ENCODE measurements around the gene TYMP. TPM values are rescaled to one million over a fixed set of nuclear protein-coding genes. Genes with fewer than 3 reads are reported as not detected.

The TYMP gene
- polyA plus RNA-seq, 1 of the 3 experiments (the other 2 are of a cell fraction) = 1.7 TPM

- CTCF ChIA-PET = interaction anchor here (0.6 kb wide), 1 partner anchor 145 kb away, joined by 3 read pairs; no protein-coding TSS in a partner anchor
- Histone ChIP-seq H3F3A (replicated peaks; ENCODE audit: insufficient read depth) (no peaks in the 10 kb centered on the region), H4K20me1 (ENCODE audit: insufficient read depth) (no peaks in the 10 kb centered on the region), H3K27me3 (ENCODE audit: insufficient read depth) (peaks cover 10% of the 10 kb centered on the region; the same call in 1 of the 2 replicates), H3K36me3 (replicated peaks in 1 of 2; ENCODE audit: control insufficient read depth in 1 of 2, insufficient read depth in 2 of 2, low read length in 1 of 2) (no peaks in the 10 kb centered on the region), H3K79me2 (ENCODE audit: insufficient read depth) (no peaks in the 10 kb centered on the region), H3K4me2 (peak overlapping the region; percentile 55), H3K4me1 (ENCODE audit: control insufficient read depth in 1 of 2, insufficient read depth in 2 of 2, low read depth in 1 of 2, low read length in 1 of 2) (peaks cover 0 to 2% of the 10 kb centered on the region in 2 experiments; a peak in 1 of 4 replicates), H3K9me2 (no peaks in the 10 kb centered on the region), H3K27ac (ENCODE audit: low read depth in 2 of 2, low read length in 1 of 2) (no peak overlapping the region), H3K4me3 (ENCODE audit: low read depth in 2 of 2, low read length in 1 of 2) (peak overlapping the region; percentile 44 to 48), H3K9me3 (no peaks in the 10 kb centered on the region), H3K9ac (no peak overlapping the region), H2AFZ (ENCODE audit: low read depth) (no peak overlapping the region)
- WGBS (ENCODE audit: low lambda C conversion rate) = 94% methylated on average over 7 of the region's 35 CpGs
- POLR2A ChIA-PET = no interaction called here
- DNase-seq = no peak
- TF ChIP-seq MEF2A (IDR thresholded peaks at IDR 0.05; ENCODE audit: borderline replicate concordance, low read depth) = no peak
- TF ChIP-seq SIN3A (IDR thresholded peaks at IDR 0.05; ENCODE audit: borderline replicate concordance, low read depth, low read length) = no peak
- TF ChIP-seq FOSL2 (IDR thresholded peaks at IDR 0.05; ENCODE audit: borderline replicate concordance, low read depth) = no peak
- TF ChIP-seq GATA2 (CRISPR knock-in tag; IDR thresholded peaks at IDR 0.05) = no peak
- no peak for TF ChIP-seq RAD21 (IDR thresholded peaks at IDR 0.05; ENCODE audit: low read length)
- TF ChIP-seq, protein P1, sequence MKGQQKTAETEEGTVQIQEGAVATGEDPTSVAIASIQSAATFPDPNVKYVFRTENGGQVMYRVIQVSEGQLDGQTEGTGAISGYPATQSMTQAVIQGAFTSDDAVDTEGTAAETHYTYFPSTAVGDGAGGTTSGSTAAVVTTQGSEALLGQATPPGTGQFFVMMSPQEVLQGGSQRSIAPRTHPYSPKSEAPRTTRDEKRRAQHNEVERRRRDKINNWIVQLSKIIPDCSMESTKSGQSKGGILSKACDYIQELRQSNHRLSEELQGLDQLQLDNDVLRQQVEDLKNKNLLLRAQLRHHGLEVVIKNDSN (IDR thresholded peaks at IDR 0.05; ENCODE audit: borderline replicate concordance, low read depth) = no peak
- TF ChIP-seq, protein P2, sequence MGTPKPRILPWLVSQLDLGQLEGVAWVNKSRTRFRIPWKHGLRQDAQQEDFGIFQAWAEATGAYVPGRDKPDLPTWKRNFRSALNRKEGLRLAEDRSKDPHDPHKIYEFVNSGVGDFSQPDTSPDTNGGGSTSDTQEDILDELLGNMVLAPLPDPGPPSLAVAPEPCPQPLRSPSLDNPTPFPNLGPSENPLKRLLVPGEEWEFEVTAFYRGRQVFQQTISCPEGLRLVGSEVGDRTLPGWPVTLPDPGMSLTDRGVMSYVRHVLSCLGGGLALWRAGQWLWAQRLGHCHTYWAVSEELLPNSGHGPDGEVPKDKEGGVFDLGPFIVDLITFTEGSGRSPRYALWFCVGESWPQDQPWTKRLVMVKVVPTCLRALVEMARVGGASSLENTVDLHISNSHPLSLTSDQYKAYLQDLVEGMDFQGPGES (IDR thresholded peaks at IDR 0.05; ENCODE audit: low read depth, low read length) = no peak
- no peak for TF ChIP-seq EZH2phosphoT487 (IDR thresholded peaks at IDR 0.05; ENCODE audit: borderline replicate concordance, low read depth)
- TF ChIP-seq PBX3 (IDR thresholded peaks at IDR 0.05) = no peak
- TF ChIP-seq, protein P3, sequence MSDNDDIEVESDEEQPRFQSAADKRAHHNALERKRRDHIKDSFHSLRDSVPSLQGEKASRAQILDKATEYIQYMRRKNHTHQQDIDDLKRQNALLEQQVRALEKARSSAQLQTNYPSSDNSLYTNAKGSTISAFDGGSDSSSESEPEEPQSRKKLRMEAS (IDR thresholded peaks at IDR 0.05; ENCODE audit: low read depth) = no peak
- no peak for TF ChIP-seq CHD2 (IDR thresholded peaks at IDR 0.05; ENCODE audit: low read length, partially characterized antibody)
- TF ChIP-seq YY1 (IDR thresholded peaks at IDR 0.05; ENCODE audit: low read depth) = no peak
- no peak for TF ChIP-seq NRF1 (IDR thresholded peaks at IDR 0.05; ENCODE audit: low read depth, low read length)
- no peak for TF ChIP-seq FOXM1 (IDR thresholded peaks at IDR 0.05; ENCODE audit: low read depth)
- no peak for TF ChIP-seq TAF1 (IDR thresholded peaks at IDR 0.05; ENCODE audit: borderline replicate concordance, low read depth, low read length)
- TF ChIP-seq, protein P4, sequence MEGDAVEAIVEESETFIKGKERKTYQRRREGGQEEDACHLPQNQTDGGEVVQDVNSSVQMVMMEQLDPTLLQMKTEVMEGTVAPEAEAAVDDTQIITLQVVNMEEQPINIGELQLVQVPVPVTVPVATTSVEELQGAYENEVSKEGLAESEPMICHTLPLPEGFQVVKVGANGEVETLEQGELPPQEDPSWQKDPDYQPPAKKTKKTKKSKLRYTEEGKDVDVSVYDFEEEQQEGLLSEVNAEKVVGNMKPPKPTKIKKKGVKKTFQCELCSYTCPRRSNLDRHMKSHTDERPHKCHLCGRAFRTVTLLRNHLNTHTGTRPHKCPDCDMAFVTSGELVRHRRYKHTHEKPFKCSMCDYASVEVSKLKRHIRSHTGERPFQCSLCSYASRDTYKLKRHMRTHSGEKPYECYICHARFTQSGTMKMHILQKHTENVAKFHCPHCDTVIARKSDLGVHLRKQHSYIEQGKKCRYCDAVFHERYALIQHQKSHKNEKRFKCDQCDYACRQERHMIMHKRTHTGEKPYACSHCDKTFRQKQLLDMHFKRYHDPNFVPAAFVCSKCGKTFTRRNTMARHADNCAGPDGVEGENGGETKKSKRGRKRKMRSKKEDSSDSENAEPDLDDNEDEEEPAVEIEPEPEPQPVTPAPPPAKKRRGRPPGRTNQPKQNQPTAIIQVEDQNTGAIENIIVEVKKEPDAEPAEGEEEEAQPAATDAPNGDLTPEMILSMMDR (IDR thresholded peaks at IDR 0.05) = no peak
- TF ChIP-seq NFIC (IDR thresholded peaks at IDR 0.05; ENCODE audit: borderline replicate concordance) = no peak
- no peak for TF ChIP-seq JUND (IDR thresholded peaks at IDR 0.05)
Measured at GRCh38 chr22:50482107-50483074, 47.4 kb downstream of the TYMP start.

Measured in SK-N-SH (cell line).